ENCODE results near the gene HNF4A. TPM values are rescaled to one million over a fixed set of nuclear protein-coding genes. Genes with fewer than 3 reads are reported as not detected.

HNF4A gene
- total and polyA plus RNA-seq, 2 of the 4 experiments (the other 2 are of a cell fraction), result not detected

- Histone ChIP-seq H2AFZ (replicated peaks; ENCODE audit: low read length, poor library complexity) (no peak within 1 kb of the TSS), H2BK5ac (ENCODE audit: low read depth, low read length, poor library complexity, severe bottlenecking) (no peak within 1 kb of the TSS), H4K8ac (ENCODE audit: low read depth in 2 of 2, low read length in 2 of 2) (no peak within 1 kb of the TSS), H2BK20ac (ENCODE audit: low read depth, low read length) (no peak within 1 kb of the TSS), H3K27me3 (ENCODE audit: control insufficient read depth, insufficient read depth, low read length) (peaks cover 45% of the 10 kb centered on the region), H3K4me2 (ENCODE audit: low read depth, low read length) (no peak within 1 kb of the TSS), H3K4me3 (ENCODE audit: insufficient read depth, low read depth, low read length) (no peak within 1 kb of the TSS), H3K18ac (ENCODE audit: low read depth, low read length) (no peak within 1 kb of the TSS), H3K23ac (ENCODE audit: low read depth, low read length) (no peak within 1 kb of the TSS), H2AK5ac (ENCODE audit: low read depth, low read length) (no peak within 1 kb of the TSS), H3K9me1 (ENCODE audit: insufficient read depth, low read length) (no peaks in the 10 kb centered on the region), H3K4me1 (ENCODE audit: control insufficient read depth, insufficient read depth, low read length) (no peaks in the 10 kb centered on the region), H3K79me1 (ENCODE audit: low read depth in 1 of 2, low read length in 2 of 2) (no peaks in the 10 kb centered on the region), H3K56ac (ENCODE audit: extremely low read depth, insufficient read depth, low read length) (no peak within 1 kb of the TSS), H2BK15ac (ENCODE audit: low read depth, low read length) (no peak within 1 kb of the TSS), H3K9ac (ENCODE audit: low read depth, low read length) (no peak within 1 kb of the TSS), H3K4ac (ENCODE audit: low read depth, low read length) (no peak within 1 kb of the TSS), H2BK120ac (ENCODE audit: low read depth, low read length) (no peak within 1 kb of the TSS), H3K27ac (ENCODE audit: insufficient read depth, low read length) (no peak within 1 kb of the TSS), H3K14ac (replicated peaks; ENCODE audit: low read depth, low read length) (no peak within 1 kb of the TSS), H4K5ac (ENCODE audit: low read depth, low read length) (no peak within 1 kb of the TSS), H4K91ac (ENCODE audit: insufficient read depth, low read depth, low read length) (no peak within 1 kb of the TSS), H3K9me3 (ENCODE audit: control insufficient read depth, insufficient read depth, low read length) (no peaks in the 10 kb centered on the region), H2AK9ac (replicated peaks; ENCODE audit: low read depth, low read length, poor library complexity) (no peak within 1 kb of the TSS), H4K20me1 (ENCODE audit: insufficient read depth, low read length) (no peaks in the 10 kb centered on the region), H3K36me3 (ENCODE audit: control insufficient read depth, insufficient read depth, low read length) (no peaks in the 10 kb centered on the region)
- intact Hi-C loops (cut with micrococcal nuclease) (no loop called here), dilution Hi-C loops (cut with HindIII; ENCODE audit: low sequenced_read_pairs, unreplicated experiment) (no loop called here), in situ Hi-C loops (cut with MboI; ENCODE audit: low sequenced_read_pairs) (no loop called here)
- DNase-seq (no peak), ATAC-seq (ENCODE audit: low read depth) (no peak)
- WGBS, 2 experiments (ENCODE audit: extremely low coverage in 2 of 2, insufficient read length in 1 of 2), result 80% methylated on average over 1 of the region's 16 CpGs; no CpG with 5 or more reads in 1 of the 2 experiments
- ChIA-PET CTCF (no interaction called here), POLR2A (ENCODE audit: unreplicated experiment) (no interaction called here)
- TF ChIP-seq MAFK (IDR thresholded peaks at IDR 0.05; ENCODE audit: low read depth, low read length), result no peak
- TF ChIP-seq CEBPB (IDR thresholded peaks at IDR 0.05; ENCODE audit: low read depth, low read length), result no peak
- TF ChIP-seq CTCF (conservative IDR thresholded peaks at IDR 0.05; ENCODE audit: low read depth, low read length), result no peak
- no peak for TF ChIP-seq MXI1 (IDR thresholded peaks at IDR 0.05; ENCODE audit: borderline replicate concordance, low read depth, low read length)
- no peak for TF ChIP-seq NFE2L2 (IDR thresholded peaks at IDR 0.05; ENCODE audit: low read depth, low read length)
- no peak for TF ChIP-seq RFX5 (IDR thresholded peaks at IDR 0.05; ENCODE audit: low read depth, low read length)
- no peak for TF ChIP-seq MAZ (IDR thresholded peaks at IDR 0.05; ENCODE audit: borderline replicate concordance, low read depth, low read length)
- TF ChIP-seq POLR2A (IDR thresholded peaks at IDR 0.05; ENCODE audit: low read depth, low read length), result no peak
- no peak for TF ChIP-seq RCOR1 (IDR thresholded peaks at IDR 0.05; ENCODE audit: insufficient replicate concordance, low read length)
- TF ChIP-seq CHD1 (IDR thresholded peaks at IDR 0.05; ENCODE audit: low read depth, low read length), result no peak
- no peak for TF ChIP-seq ELK1 (IDR thresholded peaks at IDR 0.05; ENCODE audit: borderline replicate concordance, low read depth, low read length)
- no TSS peak for BruUV-seq (replicated peaks)
Observed at GRCh38 chr20:44336725-44337380, 18.6 kb upstream of the HNF4A start, which contains the start of gene R3HDML. Gene R3HDML, plus strand, starts transcription at chr20:44337043. Its CDS starts 115 bp downstream, at chr20:44337158.
